Gastrocnemius medialis (tissue), 4 donors: Measurements from ENCODE around the gene REC114. TPM values are rescaled to one million over a fixed set of nuclear protein-coding genes. Genes with fewer than 3 reads are reported as not detected.

Experiments used
- ATAC-seq, 2 donors: fragments of 150-250 bp; one replicate each; pipeline ENCODE4 v1.9.1; 2016
- DNase-seq, 2 donors: peaks; one replicate each; pipeline ENCODE4 v3.0.0-alpha.2; 2019
- H3K27ac ChIP-seq, 4 donors: fragments of 200-600 bp; sonication (generic); 1 replicate in 1 of 4; 2 replicates in 3 of 4; pipeline ENCODE4 v1.5.1; 2016 to 2018; ENCODE audit warnings: mild to moderate bottlenecking in 2 of 4, moderate library complexity in 1 of 4
- H3K27me3 ChIP-seq, 3 donors: fragments of 200-600 bp; sonication (generic) in 2 of 3; 1 replicate in 1 of 3; 2 replicates in 2 of 3; pipeline versions ENCODE4 v1.5.1 to v1.6.0; 2016 to 2019; ENCODE audit warnings: mild to moderate bottlenecking in 1 of 3, moderate library complexity in 1 of 3
- H3K36me3 ChIP-seq, 2 donors: fragments of 200-600 bp; sonication (generic) in 1 of 2; one replicate each; pipeline ENCODE4 v1.5.1; 2017 to 2018
- H3K4me1 ChIP-seq, 2 donors: fragments of 200-600 bp; sonication (generic) in 1 of 2; one replicate each; pipeline ENCODE4 v1.5.1; 2016 to 2017; ENCODE audit warnings: mild to moderate bottlenecking in 2 of 2
- H3K4me3 ChIP-seq, 4 donors: fragments of 200-600 bp; sonication (generic) in 3 of 4; 1 replicate in 1 of 4; 2 replicates in 3 of 4; pipeline ENCODE4 v1.5.1; 2016 to 2019; ENCODE audit warnings: mild to moderate bottlenecking in 2 of 4
- H3K9me3 ChIP-seq, 3 donors: fragments of 200-600 bp; sonication (generic) in 2 of 3; 1 replicate in 1 of 3; 2 replicates in 2 of 3; pipeline ENCODE4 v1.5.1; 2016 to 2019
- POLR2A ChIP-seq, 2 donors: fragments of 450-650 bp; IDR thresholded peaks; one replicate each; pipeline ENCODE4 v1.6.1; 2017; ENCODE audit warnings: antibody characterized with exemption in 2 of 2, mild to moderate bottlenecking in 2 of 2, moderate library complexity in 2 of 2
- in situ Hi-C, 4 donors: fragments of 200-750 bp; cut with MboI; loops; one replicate each; pipeline versions ENCODE4 v1.15.0 to v1.8.0; 2017; ENCODE audit warnings: low sequenced_read_pairs in 4 of 4
- intact Hi-C: fragments of 100-400 bp; cut with DNase I; formaldehyde crosslinking; loops from one replicate; pipeline ENCODE4 v1.15.1; 2023; ENCODE audit warnings: low total_unique reads
- total RNA-seq, 4 donors: library from RNA; depleted of rRNA; stranded (reverse); fragments of >200 nt; gene quantifications; one replicate each; pipeline versions ENCODE4 v1.1.0 to v1.2.3, GENCODE V29; 2016
- TF ChIP-seq, protein P1 (sequence below), 5 experiments: fragments of 450-650 bp in 3 of 5; fragments of 200-600 bp in 2 of 5; sonication (generic) in 2 of 5; IDR thresholded peaks in 4 of 5; conservative IDR thresholded peaks in 1 of 5; 1 replicate in 4 of 5; 2 replicates in 1 of 5; pipeline ENCODE4 v1.5.1; 2016 to 2019; ENCODE audit warnings: antibody characterized with exemption in 5 of 5, mild to moderate bottlenecking in 3 of 5, moderate library complexity in 3 of 5

The REC114 gene
- total RNA-seq, 4 donors from 2014 or later = not detected

DNA sequence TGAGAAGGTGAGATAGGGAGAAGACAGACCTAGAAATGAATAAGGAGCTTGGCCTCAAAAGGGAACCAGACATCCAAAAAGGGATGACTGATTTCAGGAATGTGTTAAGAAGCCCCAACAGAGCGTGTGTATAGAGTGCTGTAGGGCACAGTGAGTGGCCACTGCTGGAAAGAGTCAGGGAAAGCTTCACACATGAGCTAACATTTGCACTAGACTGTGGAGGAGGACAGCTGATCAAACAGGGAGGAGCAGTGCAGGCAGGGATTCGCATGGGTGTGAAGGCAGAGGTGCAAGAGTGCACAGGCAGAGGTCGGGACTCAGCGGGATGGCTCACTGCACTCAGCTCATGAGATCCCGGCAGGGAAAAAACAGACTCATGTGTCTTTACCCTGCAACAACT, 128.4 kb downstream of the REC114 start:
- Histone ChIP-seq H3K4me3 (no peak overlapping the region), H3K27me3 (no peaks in the 10 kb centered on the region), H3K4me1 (peaks cover 0 to 14% of the 10 kb centered on the region in 2 donors), H3K27ac (no peak overlapping the region), H3K36me3 (peaks cover 4 to 65% of the 10 kb centered on the region in 2 donors), H3K9me3 (no peaks in the 10 kb centered on the region)
- ATAC-seq = no peak
- intact Hi-C loops = no loop called here
- in situ Hi-C loops = loop anchor here in 1 of 4 donors (5.0 kb wide), 1 partner anchor 66 kb away; no protein-coding TSS in a partner anchor
- no peak for DNase-seq
- TF ChIP-seq, protein P1, sequence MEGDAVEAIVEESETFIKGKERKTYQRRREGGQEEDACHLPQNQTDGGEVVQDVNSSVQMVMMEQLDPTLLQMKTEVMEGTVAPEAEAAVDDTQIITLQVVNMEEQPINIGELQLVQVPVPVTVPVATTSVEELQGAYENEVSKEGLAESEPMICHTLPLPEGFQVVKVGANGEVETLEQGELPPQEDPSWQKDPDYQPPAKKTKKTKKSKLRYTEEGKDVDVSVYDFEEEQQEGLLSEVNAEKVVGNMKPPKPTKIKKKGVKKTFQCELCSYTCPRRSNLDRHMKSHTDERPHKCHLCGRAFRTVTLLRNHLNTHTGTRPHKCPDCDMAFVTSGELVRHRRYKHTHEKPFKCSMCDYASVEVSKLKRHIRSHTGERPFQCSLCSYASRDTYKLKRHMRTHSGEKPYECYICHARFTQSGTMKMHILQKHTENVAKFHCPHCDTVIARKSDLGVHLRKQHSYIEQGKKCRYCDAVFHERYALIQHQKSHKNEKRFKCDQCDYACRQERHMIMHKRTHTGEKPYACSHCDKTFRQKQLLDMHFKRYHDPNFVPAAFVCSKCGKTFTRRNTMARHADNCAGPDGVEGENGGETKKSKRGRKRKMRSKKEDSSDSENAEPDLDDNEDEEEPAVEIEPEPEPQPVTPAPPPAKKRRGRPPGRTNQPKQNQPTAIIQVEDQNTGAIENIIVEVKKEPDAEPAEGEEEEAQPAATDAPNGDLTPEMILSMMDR (IDR thresholded peaks at IDR 0.05 in 4 of 5, conservative IDR thresholded peaks at IDR 0.05 in 1 of 5) = no peak

DNA sequence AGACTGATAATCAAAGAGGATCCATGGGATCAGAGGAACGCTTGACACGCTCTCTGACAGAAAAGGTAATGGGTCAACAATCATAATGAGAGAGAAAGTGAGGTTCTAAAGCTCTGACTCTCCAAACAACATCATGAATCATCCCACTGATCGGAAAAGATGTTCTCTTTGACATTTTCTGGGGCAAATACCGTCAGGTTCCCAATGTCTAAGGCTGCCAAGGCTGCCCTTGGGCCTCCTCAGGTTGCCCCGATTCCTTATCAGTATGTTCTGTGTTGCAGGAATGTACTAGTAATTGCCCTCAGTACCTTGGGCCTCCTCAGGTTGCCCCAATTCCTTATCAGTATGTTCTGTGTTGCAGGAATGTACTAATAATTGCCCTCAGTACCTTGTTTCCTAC, 129.3 kb downstream of the REC114 start:
- H3K4me3 ChIP-seq = no peak overlapping the region
- no peak for ATAC-seq
- TF ChIP-seq, protein P1 (IDR thresholded peaks at IDR 0.05 in 4 of 5, conservative IDR thresholded peaks at IDR 0.05 in 1 of 5) = no peak
- no peak for TF ChIP-seq POLR2A (IDR thresholded peaks at IDR 0.05)
- intact Hi-C loops (no loop called here), in situ Hi-C loops (loop anchor here in 1 of 4 donors (5.0 kb wide), 1 partner anchor 65 kb away; no protein-coding TSS in a partner anchor)
- H3K9me3 ChIP-seq = no peaks in the 10 kb centered on the region
- H3K36me3 ChIP-seq = peaks cover 4 to 62% of the 10 kb centered on the region in 2 donors
- DNase-seq = no peak
- H3K27ac ChIP-seq = no peak overlapping the region
- peaks cover 0 to 14% of the 10 kb centered on the region in 2 donors for H3K4me1 ChIP-seq
- H3K27me3 ChIP-seq = no peaks in the 10 kb centered on the region

DNA sequence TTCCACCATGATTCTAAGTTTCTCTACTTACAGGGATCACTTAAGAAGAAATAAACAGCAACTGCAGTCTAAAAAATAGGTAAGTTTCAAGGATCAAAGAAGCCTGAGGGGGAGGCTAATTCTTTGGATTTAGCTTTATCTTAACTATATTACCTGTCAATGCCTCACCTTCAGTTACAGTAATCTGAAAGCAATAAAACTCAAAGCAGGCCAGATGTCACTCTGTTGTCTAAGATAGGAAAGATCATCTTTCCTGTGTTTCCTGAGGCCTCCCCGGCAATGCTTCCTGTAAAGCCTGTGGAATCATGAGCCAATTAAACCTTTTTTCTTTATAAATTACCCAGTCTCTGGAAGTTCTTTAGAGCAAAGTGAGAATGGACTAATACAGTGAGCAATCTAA, 130.1 kb downstream of the REC114 start:
- Histone ChIP-seq H3K36me3 (peaks cover 4 to 54% of the 10 kb centered on the region in 2 donors), H3K9me3 (no peaks in the 10 kb centered on the region), H3K4me3 (no peak overlapping the region), H3K27ac (no peak overlapping the region), H3K27me3 (no peaks in the 10 kb centered on the region), H3K4me1 (peaks cover 0 to 14% of the 10 kb centered on the region in 2 donors)
- TF ChIP-seq, protein P1 (IDR thresholded peaks at IDR 0.05 in 4 of 5, conservative IDR thresholded peaks at IDR 0.05 in 1 of 5) = no peak
- no peak for TF ChIP-seq POLR2A (IDR thresholded peaks at IDR 0.05)
- no peak for ATAC-seq
- intact Hi-C loops (no loop called here), in situ Hi-C loops (loop anchor here in 1 of 4 donors (5.0 kb wide), 1 partner anchor 64 kb away; no protein-coding TSS in a partner anchor)
- no peak for DNase-seq

DNA sequence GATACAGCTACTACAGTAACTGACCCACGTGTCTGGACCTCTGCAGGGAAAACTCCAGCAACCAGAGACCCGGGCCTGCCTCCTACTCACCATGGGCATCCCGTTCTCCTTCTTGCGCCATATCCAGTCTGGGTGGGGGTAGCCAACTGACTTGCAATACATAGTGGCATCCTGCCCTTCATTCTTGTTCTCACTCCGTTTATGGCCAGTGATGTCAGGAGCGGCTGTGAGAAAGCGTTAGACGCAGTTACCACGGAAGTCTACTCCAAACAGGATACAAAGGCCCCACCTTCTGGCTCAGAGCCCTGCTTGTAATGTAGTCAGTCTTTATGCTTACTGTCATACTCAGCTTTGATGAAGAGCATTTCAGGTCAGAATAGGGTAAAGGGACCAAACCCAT, 130.6 kb downstream of the REC114 start:
- DNase-seq (no peak), ATAC-seq (no peak)
- intact Hi-C loops (no loop called here), in situ Hi-C loops (loop anchor here in 1 of 4 donors (5.0 kb wide), 1 partner anchor 64 kb away; no protein-coding TSS in a partner anchor)
- no peaks in the 10 kb centered on the region for H3K27me3 ChIP-seq
- H3K27ac ChIP-seq = no peak overlapping the region
- peaks cover 0 to 14% of the 10 kb centered on the region in 2 donors for H3K4me1 ChIP-seq
- no peaks in the 10 kb centered on the region for H3K9me3 ChIP-seq
- TF ChIP-seq, protein P1 (IDR thresholded peaks at IDR 0.05 in 4 of 5, conservative IDR thresholded peaks at IDR 0.05 in 1 of 5) = no peak
- no peak for TF ChIP-seq POLR2A (IDR thresholded peaks at IDR 0.05)
- peaks cover 4 to 49% of the 10 kb centered on the region in 2 donors for H3K36me3 ChIP-seq
- no peak overlapping the region for H3K4me3 ChIP-seq
